ENCODE results near the gene SH3GLB1. TPM values are rescaled to one million over a fixed set of nuclear protein-coding genes. Genes with fewer than 3 reads are reported as not detected.

Gene SH3GLB1
- total and polyA plus RNA-seq, 2 experiments from 2014 or later: 59.3 to 89.1 TPM

- Histone ChIP-seq H3K36me3 (replicated peaks; ENCODE audit: insufficient read depth, low read depth) (no peaks in the 10 kb centered on the region), H3K9me2 (replicated peaks; ENCODE audit: insufficient read depth) (no peaks in the 10 kb centered on the region), H4K20me1 (ENCODE audit: insufficient read depth, poor library complexity, severe bottlenecking) (no peaks in the 10 kb centered on the region), H3K27me3 (peaks cover 2% of the 10 kb centered on the region), H2AFZ (no peak overlapping the region), H3K9me3 (ENCODE audit: low read depth) (no peaks in the 10 kb centered on the region), H3K27ac (no peak overlapping the region), H3K4me1 (ENCODE audit: insufficient read depth) (no peaks in the 10 kb centered on the region), H3K4me3 (no peak overlapping the region), H3K79me2 (no peaks in the 10 kb centered on the region), H3K4me2 (no peak overlapping the region)
- 63% methylated on average over 6 of the region's 6 CpGs for WGBS (ENCODE audit: low lambda C conversion rate, missing lambda C conversion rate)
- TF ChIP-seq EZH2phosphoT487 (IDR thresholded peaks at IDR 0.05; ENCODE audit: low read depth, severe bottlenecking, unreplicated experiment) (no peak), CTCF (IDR thresholded peaks at IDR 0.05; ENCODE audit: poor library complexity) (no peak), EZH2 (IDR thresholded peaks at IDR 0.05; ENCODE audit: borderline replicate concordance) (no peak)
- DNase-seq (ENCODE audit: low spot score): no peak
Measured at GRCh38 chr1:86692641-86693040, 11.7 kb upstream of the SH3GLB1 start.

GRCh38 chr1:86695400-86695799 lies 9.0 kb upstream of the SH3GLB1 start:
- TF ChIP-seq EZH2 (IDR thresholded peaks at IDR 0.05; ENCODE audit: borderline replicate concordance) (no peak), EZH2phosphoT487 (IDR thresholded peaks at IDR 0.05; ENCODE audit: low read depth, severe bottlenecking, unreplicated experiment) (no peak), CTCF (IDR thresholded peaks at IDR 0.05; ENCODE audit: poor library complexity) (no peak)
- Histone ChIP-seq H4K20me1 (ENCODE audit: insufficient read depth, poor library complexity, severe bottlenecking) (no peaks in the 10 kb centered on the region), H3K9me3 (ENCODE audit: low read depth) (no peaks in the 10 kb centered on the region), H3K9me2 (replicated peaks; ENCODE audit: insufficient read depth) (no peaks in the 10 kb centered on the region), H3K4me3 (no peak overlapping the region), H2AFZ (no peak overlapping the region), H3K27me3 (peaks cover 2% of the 10 kb centered on the region), H3K27ac (no peak overlapping the region), H3K36me3 (replicated peaks; ENCODE audit: insufficient read depth, low read depth) (no peaks in the 10 kb centered on the region), H3K4me1 (ENCODE audit: insufficient read depth) (no peaks in the 10 kb centered on the region), H3K4me2 (no peak overlapping the region), H3K79me2 (no peaks in the 10 kb centered on the region)
- no peak for DNase-seq (ENCODE audit: low spot score)
- 52% methylated on average over 2 of the region's 2 CpGs for WGBS (ENCODE audit: low lambda C conversion rate, missing lambda C conversion rate)

GRCh38 chr1:86696522-86696921 lies 7.9 kb upstream of the SH3GLB1 start:
- DNase-seq (ENCODE audit: low spot score): no peak
- H4K20me1 ChIP-seq (ENCODE audit: insufficient read depth, poor library complexity, severe bottlenecking): no peaks in the 10 kb centered on the region
- TF ChIP-seq EZH2phosphoT487 (IDR thresholded peaks at IDR 0.05; ENCODE audit: low read depth, severe bottlenecking, unreplicated experiment) (no peak), EZH2 (IDR thresholded peaks at IDR 0.05; ENCODE audit: borderline replicate concordance) (no peak), CTCF (IDR thresholded peaks at IDR 0.05; ENCODE audit: poor library complexity) (no peak)
- no peak overlapping the region for H3K4me2 ChIP-seq
- H3K27me3 ChIP-seq: peaks cover 2% of the 10 kb centered on the region
- no peaks in the 10 kb centered on the region for H3K36me3 ChIP-seq (replicated peaks; ENCODE audit: insufficient read depth, low read depth)
- no peaks in the 10 kb centered on the region for H3K4me1 ChIP-seq (ENCODE audit: insufficient read depth)
- H3K79me2 ChIP-seq: no peaks in the 10 kb centered on the region
- no peak overlapping the region for H2AFZ ChIP-seq
- H3K9me2 ChIP-seq (replicated peaks; ENCODE audit: insufficient read depth): no peaks in the 10 kb centered on the region
- no peak overlapping the region for H3K4me3 ChIP-seq
- 93% methylated on average over 1 of the region's 1 CpG for WGBS (ENCODE audit: low lambda C conversion rate, missing lambda C conversion rate)
- no peaks in the 10 kb centered on the region for H3K9me3 ChIP-seq (ENCODE audit: low read depth)
- H3K27ac ChIP-seq: no peak overlapping the region

- 87% methylated on average over 2 of the region's 2 CpGs for WGBS (ENCODE audit: low lambda C conversion rate, missing lambda C conversion rate)
- Histone ChIP-seq H3K9me2 (replicated peaks; ENCODE audit: insufficient read depth) (no peaks in the 10 kb centered on the region), H3K27me3 (no peaks in the 10 kb centered on the region), H3K4me1 (ENCODE audit: insufficient read depth) (peaks cover 7% of the 10 kb centered on the region), H3K4me3 (no peak overlapping the region), H3K27ac (no peak overlapping the region), H3K9me3 (ENCODE audit: low read depth) (no peaks in the 10 kb centered on the region), H3K4me2 (no peak overlapping the region), H4K20me1 (ENCODE audit: insufficient read depth, poor library complexity, severe bottlenecking) (no peaks in the 10 kb centered on the region), H3K79me2 (no peaks in the 10 kb centered on the region), H3K36me3 (replicated peaks; ENCODE audit: insufficient read depth, low read depth) (no peaks in the 10 kb centered on the region), H2AFZ (no peak overlapping the region)
- no peak for DNase-seq (ENCODE audit: low spot score)
- TF ChIP-seq EZH2 (IDR thresholded peaks at IDR 0.05; ENCODE audit: borderline replicate concordance): no peak
- TF ChIP-seq EZH2phosphoT487 (IDR thresholded peaks at IDR 0.05; ENCODE audit: low read depth, severe bottlenecking, unreplicated experiment): no peak
- TF ChIP-seq CTCF (IDR thresholded peaks at IDR 0.05; ENCODE audit: poor library complexity): no peak
Measured at GRCh38 chr1:86699186-86699585, 5.2 kb upstream of the SH3GLB1 start.

Measured in hepatocyte (in vitro differentiated cells).